HepG2 (cell line): Measurements from ENCODE around the gene KIF3A. TPM values are rescaled to one million over a fixed set of nuclear protein-coding genes. Genes with fewer than 3 reads are reported as not detected.

Experiments
- ARID3A ChIP-seq: IDR thresholded peaks from 2 replicates; pipeline ENCODE4 v1.6.1; 2012; ENCODE audit warnings: low read depth, low read length, improper control_type of control experiment
- CEBPB ChIP-seq: IDR thresholded peaks from 2 replicates; pipeline ENCODE4 v1.6.1; 2011; ENCODE audit warnings: low read depth, low read length, improper control_type of control experiment, borderline replicate concordance
- FOXA1 ChIP-seq, 2 experiments: fragments of 450-650 bp in 1 of 2; sonication (generic) in 1 of 2; formaldehyde crosslinking in 1 of 2; IDR thresholded peaks; 2 replicates each; pipeline versions ENCODE4 v1.4.0 to v1.6.1; 2016 to 2020; ENCODE audit warnings: missing genetic modification reagents in 1 of 2
- IRF9 ChIP-seq: sonication (generic); formaldehyde crosslinking; IDR thresholded peaks from 2 replicates; pipeline ENCODE4 v1.8.0; 2022; ENCODE audit warnings: missing genetic modification reagents, mild to moderate bottlenecking, borderline replicate concordance
- KLF15 ChIP-seq: sonication (generic); formaldehyde crosslinking; IDR thresholded peaks from 2 replicates; pipeline ENCODE4 v1.8.1; 2023; ENCODE audit warnings: borderline replicate concordance, mild to moderate bottlenecking, inconsistent platforms, missing genetic modification reagents, mixed read lengths
- LRRFIP1 ChIP-seq: sonication (generic); formaldehyde crosslinking; conservative IDR thresholded peaks from 2 replicates; pipeline ENCODE4 v1.4.0; 2020; ENCODE audit warnings: missing genetic modification reagents
- MAX ChIP-seq: IDR thresholded peaks from 2 replicates; pipeline ENCODE4 v1.6.1; 2012; ENCODE audit warnings: inconsistent platforms
- MLLT10 ChIP-seq: sonication (generic); formaldehyde crosslinking; IDR thresholded peaks from 2 replicates; pipeline ENCODE4 v1.4.0; 2020; ENCODE audit warnings: missing genetic modification reagents
- MTA3 ChIP-seq: sonication (generic); formaldehyde crosslinking; IDR thresholded peaks from 2 replicates; pipeline ENCODE4 v1.4.0; 2020; ENCODE audit warnings: missing genetic modification reagents
- NFIB ChIP-seq: sonication (generic); formaldehyde crosslinking; IDR thresholded peaks from 2 replicates; pipeline ENCODE4 v1.9.0; 2021; ENCODE audit warnings: missing genetic modification reagents, mild to moderate bottlenecking, borderline replicate concordance
- PLSCR1 ChIP-seq: sonication (generic); formaldehyde crosslinking; IDR thresholded peaks from 2 replicates; pipeline ENCODE4 v1.5.0; 2020; ENCODE audit warnings: missing genetic modification reagents, mild to moderate bottlenecking, borderline replicate concordance
- SRSF1 ChIP-seq: fragments of 200-400 bp; formaldehyde crosslinking; optimal IDR thresholded peaks from 2 replicates; pipeline ENCODE3; 2017; ENCODE audit warnings: mild to moderate bottlenecking, low read depth, low read length, moderate library complexity
- TERF1 ChIP-seq: sonication (generic); formaldehyde crosslinking; IDR thresholded peaks from 2 replicates; pipeline ENCODE4 v1.8.0; 2022; ENCODE audit warnings: mild to moderate bottlenecking, missing genetic modification reagents, moderate library complexity
- ZIK1 ChIP-seq: sonication (generic); formaldehyde crosslinking; IDR thresholded peaks from 2 replicates; pipeline ENCODE4 v1.5.0; 2020; ENCODE audit warnings: mild to moderate bottlenecking, low read depth, missing genetic modification reagents, borderline replicate concordance
- ZKSCAN1 ChIP-seq: fragments of 150-350 bp; IDR thresholded peaks from 2 replicates; pipeline ENCODE4 v1.6.1; 2014; ENCODE audit warnings: low read length
- ZNF124 ChIP-seq: sonication (generic); formaldehyde crosslinking; IDR thresholded peaks from 2 replicates; pipeline ENCODE4 v1.4.0; 2020; ENCODE audit warnings: missing genetic modification reagents
- ZNF17 ChIP-seq: sonication (generic); formaldehyde crosslinking; IDR thresholded peaks from 2 replicates; pipeline ENCODE4 v1.5.0; 2020; ENCODE audit warnings: mild to moderate bottlenecking, missing genetic modification reagents
- ZNF317 ChIP-seq: sonication (generic); formaldehyde crosslinking; IDR thresholded peaks from 2 replicates; pipeline ENCODE4 v1.5.0; 2020; ENCODE audit warnings: mild to moderate bottlenecking, missing genetic modification reagents
- ZNF850 ChIP-seq: sonication (generic); formaldehyde crosslinking; conservative IDR thresholded peaks from 2 replicates; pipeline ENCODE4 v1.9.0; 2021; ENCODE audit warnings: mild to moderate bottlenecking, missing genetic modification reagents
- polyA plus RNA-seq, 8 experiments: library from polyadenylated mRNA; depleted of rRNA in 3 of 8; stranded (reverse) in 7 of 8; unstranded in 1 of 8; fragments of >200 nt; fragmentation: Illumina TruSeq in 4 of 8; extraction: Trizol in 4 of 8; gene quantifications; 2 replicates each; pipeline versions ENCODE4 v1.2.1 to v1.2.3, GENCODE V29; 2011 to 2016; ENCODE audit warnings: low read depth in 4 of 8, missing spikeins in 1 of 8, mixed read lengths in 1 of 8; ENCODE audit not compliant: insufficient read depth in 1 of 8
- total RNA-seq, 5 experiments: library from RNA; depleted of rRNA; stranded (reverse); fragments of >200 nt; fragmentation: Illumina TruSeq; extraction: Trizol; gene quantifications; 2 replicates each; pipeline ENCODE4 v1.2.3, GENCODE V29; 2016; ENCODE audit warnings: low read depth in 1 of 5

The KIF3A gene
- total and polyA plus RNA-seq, 2 of the 13 experiments (the other 11 are each of a cell fraction or from before 2014, with no cell fraction given): 2.3 to 8.4 TPM

- TF ChIP-seq LRRFIP1 (CRISPR knock-in tag): no peak
- TF ChIP-seq ZKSCAN1: no peak
- no peak for TF ChIP-seq ZNF124
- no peak for TF ChIP-seq ZNF17 (CRISPR knock-in tag)
- TF ChIP-seq SRSF1: peak; percentile 73
- TF ChIP-seq ARID3A: no peak
- TF ChIP-seq CEBPB: no peak; the same call in 1 of the 2 replicates
- TF ChIP-seq FOXA1 (IDR thresholded peaks at IDR 0.05): no peak
- TF ChIP-seq FOXA1 (CRISPR knock-in tag; IDR thresholded peaks at IDR 0.05): no peak
- no peak for TF ChIP-seq ZNF850 (CRISPR knock-in tag)
- TF ChIP-seq ZIK1: 0 out of 2 replicates have a peak, but pooled peaks have one; percentile 54
- TF ChIP-seq MAX: peak; percentile 4; the same call in 1 of the 2 replicates
- no peak for TF ChIP-seq MTA3 (CRISPR knock-in tag)
- no peak for TF ChIP-seq KLF15 (CRISPR knock-in tag)
- no peak; the same call in 1 of the 2 replicates for TF ChIP-seq IRF9 (CRISPR knock-in tag)
- TF ChIP-seq ZNF317 (CRISPR knock-in tag): no peak
- TF ChIP-seq PLSCR1 (CRISPR knock-in tag): no peak
- TF ChIP-seq MLLT10: no peak
- TF ChIP-seq NFIB (CRISPR knock-in tag): no peak
- TF ChIP-seq TERF1: 0 out of 2 replicates have a peak, but pooled peaks have one; percentile 36
Observed at GRCh38 chr5:132777209-132778069, 40.1 kb upstream of the KIF3A start, which contains the start of gene SEPTIN8 (continued).
